Measurements from ENCODE around the gene CYP27B1.
"Not testable (repeated sequence)": the region's sequence is repeated elsewhere in the genome, so short reads cannot be mapped to it uniquely, and the experiment has no call there.

The CYP27B1 gene

GRCh38 chr12:57783466-57783801 lies 16.6 kb upstream of the CYP27B1 start:
- no peak for DNase-seq

- DNase-seq: peak; percentile 96
These were observed 16.0 kb upstream of the CYP27B1 start, which contains the start of gene TSFM for GRCh38 chr12:57782608-57783465. Gene TSFM, plus strand, starts transcription at chr12:57782787. Its CDS starts 15 bp downstream, at chr12:57782802.

GRCh38 chr12:57782243-57782607 lies 15.3 kb upstream of the CYP27B1 start:
- no peak for DNase-seq

DNA sequence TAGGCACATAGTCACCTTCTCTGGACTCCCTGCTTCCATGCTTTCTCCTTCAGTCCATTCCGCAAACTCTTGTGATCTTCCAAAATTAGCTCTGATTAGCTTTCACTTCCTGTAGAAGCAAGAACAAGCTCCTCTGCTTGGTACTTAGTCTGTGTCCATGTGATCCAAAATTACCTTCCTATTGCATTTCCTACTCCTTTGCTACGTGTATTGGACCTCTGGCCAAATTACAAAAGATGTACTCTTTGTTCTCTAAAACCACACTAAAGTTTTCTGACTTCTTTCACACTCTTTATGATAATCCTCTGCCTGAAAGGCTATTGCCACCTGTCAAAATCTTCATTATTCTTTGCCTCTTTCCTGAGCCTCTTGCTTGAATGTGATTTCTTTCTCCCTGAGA lies 14.9 kb upstream of the CYP27B1 start:
- no peak for DNase-seq

DNA sequence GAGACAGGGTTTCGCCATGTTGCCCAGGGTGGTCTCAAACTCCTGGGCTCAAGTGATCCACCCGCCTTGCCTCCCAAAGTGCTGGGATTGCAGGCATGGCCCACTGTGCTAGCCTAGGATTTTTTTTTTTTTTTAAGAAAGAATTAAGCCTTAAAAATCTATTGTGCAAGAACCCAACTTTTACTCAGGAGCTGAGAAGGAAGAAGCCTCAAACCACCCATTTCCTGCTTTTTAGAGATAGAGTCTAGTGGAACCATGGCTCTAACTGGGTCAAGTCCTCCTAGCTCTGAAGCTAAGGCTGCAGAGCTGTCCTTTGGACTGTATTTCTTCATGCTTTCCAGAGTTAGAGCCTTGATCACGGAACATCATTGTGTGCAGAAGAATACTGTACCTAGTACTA lies 14.4 kb upstream of the CYP27B1 start:
- DNase-seq: peak; percentile 24

DNA sequence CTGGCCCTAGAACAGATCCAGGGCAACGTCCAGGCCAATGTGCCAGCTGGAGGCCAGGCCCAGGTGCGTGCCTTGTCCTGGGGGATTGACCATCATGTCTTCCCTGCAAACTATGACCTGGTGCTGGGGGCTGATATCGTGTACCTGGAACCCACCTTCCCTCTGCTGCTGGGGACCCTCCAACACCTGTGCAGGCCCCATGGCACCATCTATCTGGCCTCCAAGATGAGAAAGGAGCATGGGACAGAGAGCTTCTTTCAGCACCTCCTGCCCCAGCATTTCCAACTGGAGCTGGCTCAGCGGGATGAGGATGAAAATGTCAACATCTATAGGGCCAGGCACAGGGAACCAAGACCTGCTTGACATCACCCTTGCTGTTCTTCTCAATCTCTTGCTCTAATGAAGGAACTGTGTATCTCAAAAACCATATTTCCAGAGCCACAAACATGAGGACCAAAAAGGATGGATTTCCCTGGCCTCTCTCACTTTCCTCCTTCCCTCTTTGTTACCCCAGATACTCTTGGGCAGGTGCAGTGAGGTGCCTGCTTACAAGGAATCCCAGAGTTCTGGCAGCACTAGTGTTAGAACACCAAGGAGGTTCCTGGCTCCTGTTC lies 13.5 kb upstream of the CYP27B1 start:
- no peak for DNase-seq

- DNase-seq: no peak
These were observed 12.9 kb upstream of the CYP27B1 start for GRCh38 chr12:57779736-57780135.

- DNase-seq: no peak
These were observed 11.0 kb upstream of the CYP27B1 start for GRCh38 chr12:57777911-57778310.

DNA sequence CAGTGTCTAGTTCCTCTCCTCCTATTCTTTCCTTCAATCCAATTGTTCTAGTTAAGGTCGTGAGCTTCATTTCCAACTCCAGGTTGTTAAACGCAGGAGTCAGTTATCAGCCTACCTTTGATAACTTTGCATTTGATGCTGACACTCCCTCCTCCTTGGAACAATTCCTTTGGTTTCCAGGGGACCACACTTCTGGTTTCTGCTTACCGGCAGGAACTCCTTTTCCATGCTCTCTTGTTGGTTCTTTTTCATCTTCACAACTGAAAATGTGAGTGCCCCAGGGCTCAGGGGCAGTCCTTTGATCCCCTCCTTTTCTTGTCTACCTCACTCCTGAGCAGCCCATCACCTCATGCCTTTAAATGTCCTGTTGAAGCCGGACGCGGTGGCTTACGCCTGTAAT lies 10.5 kb upstream of the CYP27B1 start:
- no peak for DNase-seq

- no peak for DNase-seq
These were observed 9.3 kb upstream of the CYP27B1 start for GRCh38 chr12:57776247-57776587.

DNA sequence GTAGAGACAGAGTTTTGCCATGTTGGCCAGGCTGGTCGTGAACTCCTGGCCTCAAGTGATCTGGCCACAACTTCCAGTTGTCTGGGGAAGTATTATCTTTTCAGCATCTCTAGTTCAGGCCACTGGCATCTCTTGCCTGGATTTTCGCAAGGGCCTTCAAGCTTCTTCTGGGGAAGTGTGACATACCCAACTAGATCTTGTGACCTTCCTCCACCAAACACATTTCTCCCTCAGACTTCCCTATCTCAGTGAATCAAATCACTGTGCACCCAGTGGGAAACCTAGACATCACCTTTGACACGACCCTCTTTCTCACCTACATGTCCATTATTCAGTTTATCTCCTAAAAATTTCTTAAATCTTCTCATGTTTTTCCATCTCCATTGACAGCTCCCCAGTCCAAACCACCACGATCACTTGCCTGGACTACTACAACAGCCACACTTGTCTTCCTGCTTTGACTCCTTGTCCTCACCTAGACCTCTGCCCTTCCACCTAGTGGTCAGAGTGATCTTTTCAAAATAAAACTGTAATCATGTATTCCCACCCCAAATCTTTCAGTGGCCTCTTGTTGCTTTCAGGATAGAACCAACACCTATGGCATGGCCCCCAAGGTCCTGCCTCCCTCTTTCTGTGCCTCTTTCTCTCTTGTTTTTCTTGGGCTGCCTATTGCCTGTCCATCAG lies 8.8 kb upstream of the CYP27B1 start:
- DNase-seq: no peak

GRCh38 chr12:57775044-57775443 lies 8.2 kb upstream of the CYP27B1 start:
- DNase-seq: no peak

GRCh38 chr12:57774634-57775033 lies 7.8 kb upstream of the CYP27B1 start:
- not testable (repeated sequence) for DNase-seq

GRCh38 chr12:57772429-57773322 lies 5.8 kb upstream of the CYP27B1 start, which contains the start of gene EEF1AKMT3:
Gene EEF1AKMT3, plus strand, starts transcription at chr12:57772614. Its CDS starts 111 bp downstream, at chr12:57772725.
- peak; percentile 18 for DNase-seq

DNA sequence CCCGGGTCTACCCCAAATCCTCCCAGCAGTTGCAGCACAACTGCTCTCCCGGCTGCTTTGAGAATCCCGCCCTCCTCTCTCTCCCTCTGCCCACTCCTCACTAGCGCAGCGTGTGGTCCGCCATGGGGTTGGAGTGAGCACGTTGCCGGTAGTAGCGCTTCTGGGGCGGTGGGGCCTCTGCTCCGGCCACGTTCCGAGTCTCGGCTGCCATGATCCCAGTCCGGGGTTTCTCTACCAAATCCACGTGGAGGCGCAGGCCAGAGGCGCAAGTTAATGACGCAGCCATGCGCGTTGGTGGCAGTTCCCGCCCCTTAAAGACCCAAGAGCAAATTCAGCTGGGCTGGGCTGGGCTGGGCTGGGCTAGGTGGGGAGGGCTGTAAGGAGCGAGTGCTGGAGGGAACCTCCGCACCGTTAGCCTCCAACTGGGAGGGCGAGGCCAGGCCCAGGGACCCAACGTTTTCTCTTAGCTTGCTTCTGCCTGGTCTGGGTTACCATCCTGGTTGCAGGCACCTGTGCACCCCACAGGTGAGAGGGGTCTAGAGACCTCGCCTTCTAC lies 5.1 kb upstream of the CYP27B1 start, which contains the start of gene METTL1:
Gene METTL1, minus strand, starts transcription at position 233 of the 556 bp plus-strand sequence. Its CDS starts 22 bp downstream, at position 211.
- peak; percentile 91 for DNase-seq

DNA sequence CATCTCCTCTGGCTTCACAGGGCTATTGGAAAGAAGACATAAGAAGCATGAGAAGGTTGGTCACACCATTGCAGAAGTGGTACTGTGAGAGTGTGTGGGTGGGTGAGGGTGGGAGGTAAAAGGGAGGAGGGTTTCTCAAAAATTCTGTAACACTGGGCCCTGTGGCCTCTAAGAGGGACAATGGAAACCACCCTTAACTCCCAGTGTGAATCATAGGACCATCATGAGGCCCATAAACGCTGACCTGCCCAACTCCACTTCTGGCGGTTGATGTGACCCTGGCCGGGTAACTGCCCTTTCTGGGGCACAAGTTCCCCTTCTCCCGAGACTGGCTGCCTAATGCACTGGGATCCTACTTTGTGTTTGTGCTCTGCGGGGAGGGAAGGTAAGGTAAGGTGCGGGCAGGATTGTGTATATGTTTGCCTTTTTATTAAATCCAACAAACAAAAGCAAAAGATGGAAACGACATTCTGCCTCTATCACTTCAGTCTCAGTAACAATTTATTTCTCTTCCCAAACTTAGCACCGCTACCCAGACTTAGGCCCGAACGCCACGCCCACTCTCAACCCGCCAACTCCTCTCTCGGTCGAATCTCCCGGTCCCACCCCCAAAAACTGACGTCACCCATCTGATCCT lies 4.5 kb upstream of the CYP27B1 start:
- peak; percentile 78 for DNase-seq

DNA sequence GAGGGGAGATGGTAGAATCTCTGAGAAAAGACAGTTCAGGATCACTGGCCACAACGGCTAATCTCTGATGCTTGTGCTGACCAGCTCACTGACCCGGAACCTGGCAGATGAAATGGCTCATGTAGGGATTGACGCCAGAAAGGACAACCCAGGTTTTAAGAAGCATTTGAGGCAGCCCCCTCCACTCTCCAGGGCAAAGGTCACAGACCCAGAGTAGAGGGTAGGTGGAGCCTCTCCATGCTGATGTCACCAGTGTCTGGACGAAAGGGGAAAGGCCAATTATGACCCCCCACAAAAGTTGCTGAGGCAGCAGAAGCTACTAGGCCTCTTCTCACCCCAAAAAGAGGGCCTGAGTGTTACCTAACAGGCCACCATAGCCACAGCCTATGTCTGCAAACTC lies 3.9 kb upstream of the CYP27B1 start:
- no peak for DNase-seq

DNA sequence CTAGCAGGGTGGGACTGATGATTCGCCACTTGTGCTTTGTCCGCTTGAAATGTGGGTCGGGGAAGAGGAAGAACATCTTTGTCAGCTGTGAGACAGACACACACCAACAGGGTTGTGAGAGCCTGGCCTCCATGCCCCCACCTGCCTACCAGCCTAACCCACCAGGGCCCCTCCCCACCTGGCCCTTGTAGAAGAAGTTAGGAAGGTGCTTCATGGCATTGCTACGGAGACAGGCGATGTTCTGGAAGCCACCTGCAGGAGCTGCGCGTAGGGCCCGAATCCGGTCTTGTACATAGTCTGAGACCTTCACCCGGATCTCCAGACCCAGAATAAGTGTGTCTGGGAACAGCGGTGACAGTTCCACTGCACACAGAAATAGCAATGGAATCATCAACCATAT lies 2.7 kb upstream of the CYP27B1 start:
- DNase-seq: no peak

- no peak for DNase-seq
These were observed 998 bp upstream of the CYP27B1 start for GRCh38 chr12:57767876-57768275.

DNA sequence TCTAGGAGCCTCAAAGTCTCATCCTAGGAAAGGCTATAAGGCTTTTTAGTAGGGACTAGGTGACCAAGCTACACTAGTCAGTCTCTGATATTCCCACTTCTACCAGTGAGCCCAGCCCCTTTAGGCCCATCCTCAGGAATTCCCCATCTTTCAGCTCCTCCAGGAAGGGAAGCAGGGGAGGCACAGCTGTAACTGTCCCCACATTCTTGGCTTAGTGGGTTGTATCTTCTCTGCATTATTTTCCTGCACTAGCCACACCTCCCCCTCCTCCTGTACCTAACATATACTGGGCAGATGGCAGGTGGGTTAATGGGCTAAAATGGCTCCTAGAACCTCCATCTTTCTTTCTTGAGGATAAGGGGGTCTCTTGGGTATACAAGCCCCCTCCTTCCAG lies 424 bp upstream of the CYP27B1 start:
- DNase-seq: no peak

GRCh38 chr12:57765698-57766463 lies 997 bp downstream of the CYP27B1 start:
- no peak for DNase-seq

Data from CD4-positive, alpha-beta T cell treated with Interleukin-4 for 4 hours (primary cell).